ENCODE results near the gene STAT5A.
"Not testable (repeated sequence)": the region's sequence is repeated elsewhere in the genome, so short reads cannot be mapped to it uniquely, and the experiment has no call there.

The STAT5A gene

DNA sequence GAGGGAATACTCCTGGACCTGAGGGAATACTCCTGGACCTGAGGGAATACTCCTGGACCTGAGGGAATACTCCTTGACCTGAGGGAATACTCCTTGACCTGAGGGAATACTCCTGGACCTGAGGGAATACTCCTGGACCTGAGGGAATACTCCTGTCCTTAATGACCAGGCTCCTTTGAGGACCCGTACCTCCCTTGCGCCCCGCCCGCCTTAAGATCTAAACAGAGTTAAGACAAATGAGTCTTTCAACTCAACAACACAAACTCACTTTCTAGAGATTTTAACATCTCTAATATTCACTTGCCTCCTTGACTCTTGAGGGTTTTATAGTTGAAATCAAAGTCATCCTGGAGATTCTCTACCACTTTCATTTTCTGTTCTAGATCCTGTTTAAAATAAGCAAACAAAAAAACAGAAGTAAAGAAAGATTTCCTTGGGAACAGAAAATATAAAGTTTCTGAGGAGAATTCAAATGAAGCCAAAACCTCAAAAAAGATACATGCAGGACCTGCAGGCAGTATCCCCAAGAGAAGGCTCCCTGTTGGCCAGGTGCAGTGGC is 50.2 kb downstream of the STAT5A start:
- no peak for DNase-seq

- DNase-seq, result no peak
These were observed 50.9 kb downstream of the STAT5A start for GRCh38 chr17:42339221-42339620.

DNA sequence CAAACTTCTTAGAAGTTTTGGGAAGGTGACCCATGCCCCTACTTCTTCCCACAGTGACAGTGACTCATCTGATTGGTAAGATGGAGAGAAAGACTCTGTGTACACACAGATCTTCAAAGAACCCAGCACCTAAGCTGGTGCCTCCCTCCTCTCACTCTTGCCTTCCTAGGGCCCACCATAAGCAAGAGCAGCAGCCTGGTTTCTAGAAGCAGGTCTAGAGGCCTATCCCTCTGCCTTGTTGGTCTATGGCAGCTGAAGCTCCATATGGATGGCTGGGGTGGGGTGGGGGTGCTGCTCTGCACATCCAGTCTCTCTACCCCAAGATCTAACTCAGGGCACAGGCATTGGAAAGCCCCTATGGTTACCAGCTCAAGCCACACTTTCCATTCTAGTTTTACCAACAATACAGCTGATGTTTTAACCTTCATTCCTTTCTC is 52.4 kb downstream of the STAT5A start:
- DNase-seq, result no peak

GRCh38 chr17:42341568-42341967 is 53.3 kb downstream of the STAT5A start:
- no peak for DNase-seq

GRCh38 chr17:42342242-42343008 is 54.1 kb downstream of the STAT5A start:
- DNase-seq, result no peak

DNA sequence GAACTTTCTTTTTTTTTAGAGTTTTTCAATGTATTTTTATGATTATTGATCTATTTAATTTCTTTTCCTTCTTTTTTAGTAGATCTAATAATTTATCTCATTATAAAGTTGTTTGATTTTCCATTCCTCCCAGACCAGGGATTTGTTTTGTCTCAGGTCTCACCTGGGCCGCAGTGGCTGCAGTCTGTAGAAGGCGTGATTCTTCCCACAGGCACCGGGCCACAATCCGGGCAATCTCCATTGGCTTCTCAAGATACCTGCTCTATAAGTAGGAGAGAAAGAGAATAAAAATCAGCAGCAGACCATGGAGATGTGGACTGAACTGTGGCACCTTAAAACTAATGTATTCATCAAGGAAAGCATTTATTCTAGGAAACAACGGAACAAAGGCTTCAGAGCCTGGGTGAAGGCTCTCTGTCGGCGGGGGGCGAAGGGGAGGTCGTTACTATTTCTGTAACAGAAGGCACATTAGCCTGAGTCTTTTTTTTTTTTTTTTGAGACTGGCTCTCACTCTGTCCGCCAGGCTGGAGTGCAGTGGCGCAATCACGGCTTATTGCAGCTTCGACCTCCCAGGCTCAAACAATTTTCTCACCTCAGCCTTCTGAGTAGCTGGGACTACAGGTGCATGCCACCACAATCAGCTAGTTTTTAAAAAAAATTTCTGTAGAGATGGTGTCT is 57.2 kb downstream of the STAT5A start:
- DNase-seq, result no peak

GRCh38 chr17:42346481-42346880 is 58.2 kb downstream of the STAT5A start:
- DNase-seq, result no peak

GRCh38 chr17:42347198-42347597 is 58.9 kb downstream of the STAT5A start:
- DNase-seq, result no peak

DNA sequence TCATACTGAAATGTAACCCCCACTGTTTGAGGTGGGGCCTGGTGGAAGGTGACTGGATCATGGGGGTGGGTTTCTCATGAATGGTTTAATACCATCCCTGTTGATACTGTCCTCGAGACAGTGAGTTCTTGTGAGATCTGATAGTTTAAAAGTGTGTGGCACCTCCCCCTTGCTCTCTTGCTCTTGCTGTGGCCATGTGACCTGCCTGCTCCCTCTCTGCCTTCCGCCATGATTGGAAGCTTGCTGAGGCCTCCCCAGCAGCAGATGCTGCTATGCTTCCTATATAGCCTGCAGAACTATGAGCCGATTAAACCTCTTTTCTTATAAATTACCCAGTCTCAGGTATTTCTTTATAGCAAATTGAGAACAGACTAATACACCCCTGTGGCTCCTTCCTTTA is 59.3 kb downstream of the STAT5A start:
- no peak for DNase-seq

- no peak for DNase-seq
These were observed 59.8 kb downstream of the STAT5A start for GRCh38 chr17:42348104-42348503.

DNA sequence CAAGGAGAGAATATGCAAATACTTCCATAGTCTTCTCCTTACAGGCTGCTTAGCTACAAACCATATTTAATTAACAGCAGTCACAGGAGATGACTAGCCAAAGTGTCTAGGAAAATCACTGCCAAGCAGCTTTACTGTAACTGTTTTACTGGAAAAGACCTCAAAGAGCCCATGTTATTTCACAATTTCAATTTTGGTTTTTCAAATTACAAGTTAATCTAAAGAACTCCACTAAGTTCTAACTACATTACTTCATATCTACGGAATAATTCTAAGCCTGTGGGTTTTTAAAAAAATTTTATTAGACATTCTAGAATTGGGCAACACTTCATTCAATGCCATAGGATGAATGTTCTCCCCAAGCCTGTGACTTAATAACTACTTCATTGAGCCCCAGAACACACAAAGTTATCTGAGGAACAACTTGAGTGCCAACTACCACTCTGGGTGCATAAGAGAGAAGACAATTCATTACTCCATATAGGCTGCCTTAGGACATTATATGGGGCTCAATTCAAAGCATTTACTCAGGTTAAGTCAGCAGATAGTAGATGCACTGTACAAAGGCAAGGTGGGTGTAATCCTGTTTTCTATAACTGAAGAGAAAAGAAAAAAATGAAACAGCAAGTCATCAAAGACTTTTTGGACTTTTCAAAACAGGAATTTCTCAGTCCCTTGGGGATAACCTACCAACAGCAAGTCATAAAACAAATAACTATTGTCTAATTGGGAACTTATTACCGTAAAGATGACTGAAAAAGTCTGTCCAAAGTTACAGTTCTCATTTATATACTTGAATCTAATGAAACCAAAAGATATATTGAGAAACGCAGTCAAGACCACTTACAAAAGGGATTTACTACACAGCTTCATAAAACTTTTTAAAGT is 66.9 kb downstream of the STAT5A start:
- no peak for DNase-seq

GRCh38 chr17:42358434-42358833 is 70.1 kb downstream of the STAT5A start:
- DNase-seq, result no peak

DNA sequence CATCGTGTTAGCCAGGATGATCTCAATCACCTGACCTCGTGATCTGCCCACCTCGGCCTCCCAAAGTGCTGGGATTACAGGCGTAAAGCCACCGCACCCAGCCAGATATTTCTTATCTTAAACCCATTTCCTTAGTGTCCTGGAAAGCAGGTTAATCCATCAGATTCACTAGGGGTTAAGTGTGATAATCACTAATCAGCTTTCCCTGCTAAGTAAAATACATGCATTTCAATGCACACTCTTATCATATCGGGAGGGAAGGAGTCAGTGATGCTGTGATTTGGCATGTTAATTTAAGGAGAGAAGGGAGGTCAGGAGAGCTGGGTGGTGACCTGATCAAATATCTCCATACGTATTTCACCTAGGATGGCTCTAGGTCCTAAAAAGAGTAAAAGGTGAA is 70.8 kb downstream of the STAT5A start:
- DNase-seq, result peak; percentile 91

DNA sequence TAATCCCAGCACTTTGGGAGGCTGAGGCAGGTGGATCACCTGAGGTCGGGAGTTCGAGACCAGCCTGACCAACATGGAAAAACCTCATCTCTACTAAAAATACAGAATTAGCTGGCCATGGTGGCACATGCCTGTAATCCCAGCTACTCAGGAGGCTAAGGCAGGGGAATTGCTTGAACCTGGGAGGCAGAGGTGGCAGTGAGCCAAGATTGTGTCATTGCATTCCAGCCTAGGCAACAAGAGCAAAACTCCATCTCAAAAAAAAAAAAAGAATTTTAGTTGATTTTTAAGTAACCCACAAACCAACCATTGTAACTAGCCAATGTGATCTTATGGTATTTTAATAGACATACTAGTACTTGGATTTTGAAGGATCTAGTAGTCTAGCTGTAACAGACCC is 72.1 kb downstream of the STAT5A start:
- not testable (repeated sequence) for DNase-seq

Measured in NCI-H82 (cell line).